ENCODE results near the gene COL24A1. TPM values are rescaled to one million over a fixed set of nuclear protein-coding genes. Genes with fewer than 3 reads are reported as not detected.
"Not testable (repeated sequence)": the region's sequence is repeated elsewhere in the genome, so short reads cannot be mapped to it uniquely, and the experiment has no call there.

Gene COL24A1
- total RNA-seq, 4 donors from 2014 or later, result 1.0 to 2.8 (median 1.9) TPM

- no peak for TF ChIP-seq EP300 (IDR thresholded peaks at IDR 0.05)
- no peak for TF ChIP-seq CTCF (IDR thresholded peaks at IDR 0.05)
- TF ChIP-seq POLR2A (IDR thresholded peaks at IDR 0.05), result no peak
- WGBS, 2 donors, result 87 to 88% methylated on average over 3 of the region's 3 CpGs
- no peak overlapping the region for H3K4me3 ChIP-seq
- H3K27me3 ChIP-seq, result no peaks in the 10 kb centered on the region
- H3K36me3 ChIP-seq, result no peaks in the 10 kb centered on the region
- H3K4me1 ChIP-seq, result no peaks in the 10 kb centered on the region
- no peak for DNase-seq (ENCODE audit: low spot score in 2 of 2)
- H3K9me3 ChIP-seq, result no peaks in the 10 kb centered on the region
- no peak overlapping the region for H3K27ac ChIP-seq
Measured at GRCh38 chr1:86138746-86139145, 17.8 kb downstream of the COL24A1 start.

GRCh38 chr1:86137436-86137835, 19.1 kb downstream of the COL24A1 start:
- 28 to 34% methylated on average over 1 of the region's 1 CpG for WGBS, 2 donors
- no peak overlapping the region for H3K27ac ChIP-seq
- H3K4me1 ChIP-seq, result no peaks in the 10 kb centered on the region
- no peak overlapping the region for H3K4me3 ChIP-seq
- H3K9me3 ChIP-seq, result no peaks in the 10 kb centered on the region
- DNase-seq (ENCODE audit: low spot score in 2 of 2), result no peak
- H3K36me3 ChIP-seq, result no peaks in the 10 kb centered on the region
- H3K27me3 ChIP-seq, result no peaks in the 10 kb centered on the region
- TF ChIP-seq EP300 (IDR thresholded peaks at IDR 0.05), result no peak
- TF ChIP-seq CTCF (IDR thresholded peaks at IDR 0.05), result no peak
- no peak for TF ChIP-seq POLR2A (IDR thresholded peaks at IDR 0.05)

GRCh38 chr1:86119214-86119764, 37.3 kb downstream of the COL24A1 start:
- Histone ChIP-seq H3K4me1 (no peaks in the 10 kb centered on the region), H3K9me3 (peaks cover 0 to 8% (median 0%) of the 10 kb centered on the region in 4 donors), H3K4me3 (no peak overlapping the region), H3K36me3 (no peaks in the 10 kb centered on the region), H3K27ac (no peak overlapping the region), H3K27me3 (no peaks in the 10 kb centered on the region)
- TF ChIP-seq CTCF (IDR thresholded peaks at IDR 0.05) (no peak), POLR2A (IDR thresholded peaks at IDR 0.05) (no peak), EP300 (IDR thresholded peaks at IDR 0.05) (no peak)
- no peak for DNase-seq (ENCODE audit: low spot score in 2 of 2)
- WGBS, 2 donors, result 90 to 95% methylated on average over 3 of the region's 3 CpGs

GRCh38 chr1:86114816-86115400, 41.7 kb downstream of the COL24A1 start:
- Histone ChIP-seq H3K27ac (peak overlapping the region in 1 of 4 donors; percentile 11), H3K27me3 (no peaks in the 10 kb centered on the region), H3K36me3 (no peaks in the 10 kb centered on the region), H3K9me3 (peaks cover 0 to 15% (median 0%) of the 10 kb centered on the region in 4 donors), H3K4me1 (no peaks in the 10 kb centered on the region), H3K4me3 (no peak overlapping the region)
- TF ChIP-seq EP300 (IDR thresholded peaks at IDR 0.05) (no peak), POLR2A (IDR thresholded peaks at IDR 0.05) (no peak), CTCF (IDR thresholded peaks at IDR 0.05) (no peak)
- DNase-seq (ENCODE audit: low spot score in 2 of 2), result no peak
- 63% methylated on average over 4 of the region's 4 CpGs for WGBS, 2 donors

GRCh38 chr1:86114236-86114635, 42.3 kb downstream of the COL24A1 start:
- Histone ChIP-seq H3K27ac (no peak overlapping the region), H3K9me3 (peaks cover 0 to 8% (median 0%) of the 10 kb centered on the region in 4 donors), H3K4me1 (no peaks in the 10 kb centered on the region), H3K27me3 (no peaks in the 10 kb centered on the region), H3K36me3 (no peaks in the 10 kb centered on the region), H3K4me3 (no peak overlapping the region)
- TF ChIP-seq CTCF (IDR thresholded peaks at IDR 0.05) (no peak), POLR2A (IDR thresholded peaks at IDR 0.05) (no peak), EP300 (IDR thresholded peaks at IDR 0.05) (no peak)
- no peak for DNase-seq (ENCODE audit: low spot score in 2 of 2)
- 59 to 69% methylated on average over 2 of the region's 2 CpGs for WGBS, 2 donors

GRCh38 chr1:86111590-86111989, 45.0 kb downstream of the COL24A1 start:
- not testable (repeated sequence) for H3K9me3 ChIP-seq; H3K4me3 ChIP-seq; H3K4me1 ChIP-seq; H3K27me3 ChIP-seq; DNase-seq (ENCODE audit: low spot score in 2 of 2); H3K36me3 ChIP-seq; H3K27ac ChIP-seq
- 70 to 74% methylated on average over 12 of the region's 12 CpGs for WGBS, 2 donors
